Glutamatergic neuron (in vitro differentiated cells): ENCODE results near the gene RAD51B. TPM values are rescaled to one million over a fixed set of nuclear protein-coding genes. Genes with fewer than 3 reads are reported as not detected.

Experiments used
- DNase-seq: peaks from one replicate; pipeline ENCODE4 v3.0.0; 2022
- H3K27ac Mint-ChIP-seq: one replicate; pipeline ENCODE4 v1.8.0; 2020; ENCODE audit warnings: mild to moderate bottlenecking, mixed read lengths, inconsistent platforms; ENCODE audit not compliant: unreplicated experiment
- H3K27me3 Mint-ChIP-seq: one replicate; pipeline ENCODE4 v1.8.0; 2020; ENCODE audit warnings: mild to moderate bottlenecking, moderate library complexity, mixed read lengths, inconsistent platforms; ENCODE audit not compliant: unreplicated experiment
- H3K36me3 Mint-ChIP-seq: one replicate; pipeline ENCODE4 v1.8.0; 2020; ENCODE audit warnings: mild to moderate bottlenecking, mixed read lengths, inconsistent platforms; ENCODE audit not compliant: unreplicated experiment
- H3K4me1 Mint-ChIP-seq: one replicate; pipeline ENCODE4 v1.8.0; 2020; ENCODE audit warnings: mild to moderate bottlenecking, low read depth, mixed read lengths, inconsistent platforms; ENCODE audit not compliant: unreplicated experiment
- H3K4me3 Mint-ChIP-seq: one replicate; pipeline ENCODE4 v1.8.0; 2020; ENCODE audit warnings: mild to moderate bottlenecking, mixed read lengths, inconsistent platforms; ENCODE audit not compliant: unreplicated experiment
- H3K9me3 Mint-ChIP-seq: one replicate; pipeline ENCODE4 v1.8.0; 2020; ENCODE audit warnings: mild to moderate bottlenecking, moderate library complexity, mixed read lengths, inconsistent platforms; ENCODE audit not compliant: unreplicated experiment
- CTCF ChIP-seq: fragments of 200-600 bp; sonication (generic); IDR thresholded peaks from one replicate; pipeline ENCODE4 v1.5.0; 2021; ENCODE audit not compliant: partially characterized antibody, unreplicated experiment
- total RNA-seq: library from RNA; stranded (reverse); fragmentation: NEBNext Ultra II Directional; extraction: Animal tissue kit (Norgen Biotek cat#: 25700); gene quantifications from one replicate; pipeline ENCODE4 v1.2.1, GENCODE V29; 2021; ENCODE audit not compliant: unreplicated experiment

RAD51B gene
- total RNA-seq, 1 donor from 2014 or later = 9.7 TPM

- no peak for TF ChIP-seq CTCF
- no peaks in the 10 kb centered on the region for H3K27me3 Mint-ChIP-seq
- no peak for DNase-seq
- H3K9me3 Mint-ChIP-seq = no peaks in the 10 kb centered on the region
- no peak overlapping the region for H3K27ac Mint-ChIP-seq
- H3K36me3 Mint-ChIP-seq = no peaks in the 10 kb centered on the region
- H3K4me1 Mint-ChIP-seq = peaks cover 7% of the 10 kb centered on the region
- no peak overlapping the region for H3K4me3 Mint-ChIP-seq
Observed at GRCh38 chr14:67990576-67990975, 171.0 kb downstream of the RAD51B start.

GRCh38 chr14:67994531-67994930 is 175.0 kb downstream of the RAD51B start:
- TF ChIP-seq CTCF = no peak

GRCh38 chr14:67996235-67996634 is 176.7 kb downstream of the RAD51B start:
- Mint-ChIP-seq H3K4me1 (peaks cover 4% of the 10 kb centered on the region), H3K36me3 (no peaks in the 10 kb centered on the region), H3K27ac (no peak overlapping the region), H3K4me3 (no peak overlapping the region), H3K9me3 (no peaks in the 10 kb centered on the region), H3K27me3 (no peaks in the 10 kb centered on the region)
- no peak for DNase-seq
- TF ChIP-seq CTCF = no peak

More at GRCh38 chr14:67994531-67994930, 175.0 kb downstream of the RAD51B start:
- H3K27ac Mint-ChIP-seq = no peak overlapping the region
- peaks cover 7% of the 10 kb centered on the region for H3K4me1 Mint-ChIP-seq
- DNase-seq = no peak
- H3K9me3 Mint-ChIP-seq = no peaks in the 10 kb centered on the region
- no peaks in the 10 kb centered on the region for H3K27me3 Mint-ChIP-seq
- no peaks in the 10 kb centered on the region for H3K36me3 Mint-ChIP-seq
- H3K4me3 Mint-ChIP-seq = no peak overlapping the region

GRCh38 chr14:67998834-67999233 is 179.3 kb downstream of the RAD51B start:
- H3K4me3 Mint-ChIP-seq = no peak overlapping the region
- H3K27me3 Mint-ChIP-seq = no peaks in the 10 kb centered on the region
- no peaks in the 10 kb centered on the region for H3K9me3 Mint-ChIP-seq
- TF ChIP-seq CTCF = no peak
- H3K4me1 Mint-ChIP-seq = no peaks in the 10 kb centered on the region
- no peaks in the 10 kb centered on the region for H3K36me3 Mint-ChIP-seq
- H3K27ac Mint-ChIP-seq = no peak overlapping the region
- DNase-seq = no peak

GRCh38 chr14:67999290-67999689 is 179.7 kb downstream of the RAD51B start:
- H3K27ac Mint-ChIP-seq = no peak overlapping the region

More at GRCh38 chr14:67999290-67999689, 179.7 kb downstream of the RAD51B start:
- Mint-ChIP-seq H3K4me3 (no peak overlapping the region), H3K27me3 (no peaks in the 10 kb centered on the region), H3K9me3 (no peaks in the 10 kb centered on the region), H3K4me1 (no peaks in the 10 kb centered on the region), H3K36me3 (no peaks in the 10 kb centered on the region)
- DNase-seq = no peak
- no peak for TF ChIP-seq CTCF
